ENCODE data around the gene TRIM37. TPM values are rescaled to one million over a fixed set of nuclear protein-coding genes. Genes with fewer than 3 reads are reported as not detected.

TRIM37 gene
- total and polyA plus RNA-seq, 2 of the 8 experiments (the other 6 are each of a cell fraction or from before 2014, with no cell fraction given) = 38.2 to 57.0 TPM

GRCh38 chr17:59107306-59107670, 608 bp upstream of the TRIM37 start (continued):
- TF ChIP-seq CHD7 (IDR thresholded peaks at IDR 0.05; ENCODE audit: insufficient replicate concordance, low read length) = peak; percentile 34

Measured in H1 (cell line).